Germinal center (tissue), 1 donor: Measurements from ENCODE around the gene POLR2M.

Experiments
- DNase-seq: peaks from one replicate; pipeline ENCODE4 v3.0.0; 2012; ENCODE audit warnings: mixed read lengths, low spot score

Gene POLR2M

DNA sequence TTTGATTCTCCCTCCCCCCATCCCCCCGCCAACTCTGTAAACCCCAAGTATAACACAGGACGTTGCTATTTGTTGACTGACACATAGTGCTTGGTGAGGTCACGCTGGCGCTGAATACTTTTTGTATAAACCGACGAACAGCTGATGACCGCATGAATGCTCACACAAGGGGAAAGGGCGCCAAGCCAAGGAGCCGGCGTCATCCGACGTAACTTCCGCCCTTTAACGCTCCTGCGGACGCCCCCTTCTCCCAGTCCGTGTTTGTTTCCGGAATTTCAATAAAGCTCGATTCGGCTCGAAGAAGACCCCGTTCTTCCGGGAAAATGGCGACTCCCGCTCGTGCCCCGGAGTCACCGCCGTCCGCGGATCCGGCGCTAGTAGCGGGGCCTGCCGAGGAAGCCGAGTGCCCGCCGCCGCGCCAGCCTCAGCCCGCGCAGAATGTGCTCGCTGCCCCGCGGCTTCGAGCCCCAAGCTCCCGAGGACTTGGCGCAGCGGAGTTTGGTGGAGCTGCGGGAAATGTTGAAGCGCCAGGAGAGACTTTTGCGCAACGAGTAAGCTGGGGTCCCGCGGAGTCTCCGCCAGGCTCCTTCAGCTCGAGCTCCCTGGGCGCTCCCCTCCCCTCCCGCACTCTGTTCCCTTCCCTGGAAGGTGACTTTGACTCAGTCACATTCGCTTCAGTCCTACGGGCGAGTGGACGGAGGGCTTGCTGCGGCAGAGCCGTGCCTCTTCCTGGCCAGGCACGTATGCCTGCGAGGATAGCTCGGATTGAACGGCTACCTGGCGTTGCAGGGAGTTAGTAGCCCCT is at the start of gene POLR2M:
Gene POLR2M (plus strand): TSS at position 310 of the 805 bp plus-strand sequence. CDS start 129 bp downstream, at position 439.
- peak; percentile 83 for DNase-seq

DNA sequence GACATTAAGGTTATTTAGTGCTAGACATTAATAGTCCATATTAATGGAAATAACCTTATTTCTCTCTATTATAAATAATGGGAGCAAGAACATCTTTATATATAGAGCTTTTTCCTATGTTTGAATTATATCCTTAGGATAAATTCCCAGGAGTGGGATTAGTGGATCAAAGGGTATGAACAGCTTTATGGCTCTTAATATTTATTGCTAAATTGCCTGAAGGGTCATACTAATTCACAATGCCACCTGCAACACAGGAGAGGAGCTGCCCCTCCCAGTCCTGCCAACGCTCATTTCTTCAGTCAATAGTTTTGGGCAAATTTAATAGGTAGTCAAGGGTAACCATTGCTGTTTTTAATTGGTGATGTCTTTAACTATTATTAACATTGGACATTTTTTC is 48.9 kb upstream of the POLR2M start:
- DNase-seq = no peak

DNA sequence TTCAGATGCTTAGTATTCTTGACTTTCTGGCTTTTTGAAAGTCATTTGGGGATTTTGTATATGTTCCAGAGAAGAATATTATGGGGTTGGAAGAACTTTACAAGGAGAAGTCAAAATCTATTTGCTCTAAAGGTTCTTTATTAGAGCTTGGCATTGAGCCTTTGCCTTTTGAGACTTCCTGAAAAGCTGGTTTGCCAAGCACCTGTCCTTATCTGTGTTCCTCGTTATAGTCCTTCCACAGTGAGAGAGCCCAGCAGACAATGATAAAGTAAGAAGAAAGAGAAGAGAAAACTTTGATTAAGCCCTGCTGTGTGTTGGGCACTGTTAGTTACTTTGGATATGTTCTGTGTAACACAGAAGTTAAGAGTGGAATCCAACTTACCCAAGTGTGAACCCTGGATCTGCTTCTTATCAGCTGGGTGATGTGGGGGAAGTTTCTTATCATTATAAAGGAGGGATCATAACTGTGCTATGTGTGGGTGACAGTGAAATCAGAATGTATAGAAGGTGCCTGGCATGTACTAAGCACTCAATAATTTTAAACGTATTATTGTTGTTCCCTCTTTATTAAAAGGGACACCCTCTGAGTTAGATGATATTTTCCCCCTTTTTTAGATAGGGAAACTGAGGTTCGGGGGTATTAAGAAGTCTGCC is 44.3 kb upstream of the POLR2M start:
- DNase-seq = no peak

DNA sequence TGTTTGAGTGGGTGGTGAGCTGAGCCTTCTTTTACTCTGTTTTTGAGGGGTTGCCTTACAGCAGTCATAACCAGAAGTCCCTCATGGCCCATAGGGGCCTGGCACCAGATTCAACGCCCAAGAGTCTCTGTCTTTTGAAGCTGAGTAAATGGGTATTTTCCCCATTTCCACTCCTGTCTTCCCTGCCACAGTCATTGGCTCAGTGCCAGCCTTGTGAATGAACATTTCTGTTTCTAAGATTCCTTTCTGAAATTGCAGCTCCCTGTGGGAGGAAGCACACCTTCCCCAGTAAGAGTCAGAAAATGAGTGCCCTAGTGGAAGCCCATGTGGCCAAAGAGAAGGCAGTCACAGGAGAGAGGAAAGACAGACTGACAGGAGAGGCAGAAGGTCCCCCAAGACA is 43.7 kb upstream of the POLR2M start:
- no peak for DNase-seq

DNA sequence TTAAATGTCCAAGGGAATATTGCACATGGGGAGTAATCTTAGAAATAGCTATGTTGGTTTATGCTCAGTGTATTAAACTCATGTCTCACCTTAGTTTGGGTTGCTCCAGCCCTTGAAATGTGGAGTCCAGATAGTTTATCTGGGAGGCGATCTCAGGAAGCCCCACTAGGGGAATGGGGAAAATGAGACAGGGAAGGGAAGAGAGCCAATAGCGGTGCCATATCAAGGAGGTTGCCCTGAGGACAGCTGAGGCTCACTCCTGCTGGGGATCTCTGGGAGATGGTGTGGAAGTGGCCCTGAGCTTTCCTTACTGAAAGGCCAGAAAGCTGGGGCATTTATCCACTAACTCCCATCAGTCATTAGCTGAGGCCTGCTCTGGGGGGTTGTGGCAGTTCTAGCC is 43.3 kb upstream of the POLR2M start:
- no peak for DNase-seq

DNA sequence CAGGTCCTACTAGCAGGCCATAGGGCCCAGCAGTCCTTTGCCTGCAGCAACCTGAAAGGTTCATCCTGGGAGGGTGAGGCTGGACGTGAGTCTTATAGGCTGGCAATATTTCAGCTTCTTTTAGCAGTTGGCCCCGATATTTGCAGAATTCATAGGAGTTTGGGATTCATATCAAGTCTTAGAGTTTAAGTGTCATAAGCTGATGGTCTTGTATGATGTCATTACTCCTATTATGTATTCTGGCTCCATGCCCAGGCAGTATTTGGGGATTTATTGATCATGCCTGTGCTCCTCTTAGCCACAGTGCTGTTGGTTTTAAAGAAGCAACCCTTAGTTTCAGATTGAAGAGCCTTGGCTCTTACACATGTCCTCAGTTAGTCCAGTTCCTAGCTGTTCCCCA is 41.3 kb upstream of the POLR2M start:
- DNase-seq = no peak

DNA sequence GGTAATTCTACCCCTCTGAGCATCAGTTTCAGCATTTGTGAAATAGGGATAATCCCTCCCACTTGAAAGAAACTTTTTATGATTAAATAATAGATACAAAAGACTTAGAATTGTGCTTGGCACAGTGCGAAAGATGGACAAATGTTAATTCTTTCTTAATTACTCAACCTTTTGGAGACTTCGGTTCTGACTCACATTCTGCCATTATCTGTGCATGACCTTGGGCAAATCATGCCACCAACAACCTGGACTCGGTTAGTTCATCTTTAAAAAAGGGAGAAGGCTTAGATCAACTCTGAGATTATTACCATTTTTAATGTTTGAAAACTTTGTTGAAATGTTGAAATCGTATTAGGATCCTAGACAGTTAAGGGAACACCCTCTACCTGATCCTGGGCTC is 40.6 kb upstream of the POLR2M start:
- DNase-seq = no peak

DNA sequence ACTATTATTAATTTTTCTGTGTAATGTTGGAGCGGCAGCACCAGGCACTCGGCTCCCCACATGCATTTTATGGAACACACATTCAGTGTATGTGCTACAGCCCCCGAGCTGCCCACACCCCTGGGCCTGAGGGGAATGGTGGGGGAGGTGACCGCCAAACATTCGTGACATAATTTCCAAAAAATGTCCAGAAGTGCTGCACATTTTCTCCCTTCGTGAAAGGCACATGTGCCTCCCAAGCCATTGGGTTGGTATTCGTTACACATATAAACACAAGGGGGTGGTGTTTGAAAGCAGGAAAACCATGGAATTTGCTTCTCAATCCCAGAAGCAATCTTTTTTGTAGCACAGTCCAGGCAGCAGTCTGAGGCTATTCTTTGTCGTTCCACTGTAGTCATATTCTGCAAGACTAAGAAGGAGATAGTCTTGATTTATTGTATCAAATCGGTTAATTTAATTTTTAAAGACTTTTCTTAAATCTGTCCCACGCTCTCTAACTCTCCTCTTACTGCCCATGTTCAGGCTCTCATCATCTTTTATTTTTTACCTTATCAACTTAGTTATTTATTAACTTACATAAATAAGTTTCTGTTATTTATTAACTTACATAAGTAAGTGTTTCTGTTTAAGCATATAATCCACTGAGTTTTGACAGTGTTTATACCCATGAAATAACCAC is 39.2 kb upstream of the POLR2M start:
- DNase-seq = no peak

DNA sequence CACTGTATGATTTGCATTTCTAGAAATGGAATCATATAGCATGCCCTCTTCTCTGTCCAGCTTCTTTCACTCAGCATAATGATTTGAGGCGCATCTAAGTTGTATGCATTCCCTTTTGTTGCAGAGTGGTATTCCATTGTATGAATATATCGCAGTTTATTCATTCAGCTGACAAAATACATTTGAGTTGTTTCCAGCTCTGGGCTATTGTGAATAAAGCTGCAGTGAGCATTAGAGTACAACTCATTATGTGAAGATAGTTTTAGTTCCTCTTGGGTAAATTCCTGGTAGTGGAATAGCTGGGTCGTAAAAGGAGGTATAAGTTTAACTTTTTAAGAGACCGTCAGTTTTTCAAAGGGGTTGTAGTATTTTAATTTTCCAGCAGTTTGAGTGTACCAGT is 38.5 kb upstream of the POLR2M start:
- no peak for DNase-seq

DNA sequence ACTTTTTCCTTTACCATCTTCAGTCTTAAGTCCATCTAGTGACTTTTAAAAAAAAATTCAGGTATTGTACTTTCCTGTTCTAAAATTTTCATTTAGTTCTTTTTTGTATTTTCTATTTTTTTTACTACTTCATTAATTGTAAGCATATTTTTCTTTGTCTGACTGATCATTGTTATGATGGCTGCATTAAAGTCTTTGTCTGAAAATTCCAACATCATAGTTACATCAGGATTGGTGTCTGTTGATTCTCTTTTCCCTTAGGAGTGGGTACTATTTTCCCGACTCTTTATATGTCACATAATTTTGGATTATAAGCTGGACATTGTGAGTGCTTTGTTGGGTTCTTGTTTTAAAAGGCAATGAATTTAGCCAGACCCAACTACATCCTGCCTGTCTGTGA is 34.9 kb upstream of the POLR2M start:
- no peak for DNase-seq

DNA sequence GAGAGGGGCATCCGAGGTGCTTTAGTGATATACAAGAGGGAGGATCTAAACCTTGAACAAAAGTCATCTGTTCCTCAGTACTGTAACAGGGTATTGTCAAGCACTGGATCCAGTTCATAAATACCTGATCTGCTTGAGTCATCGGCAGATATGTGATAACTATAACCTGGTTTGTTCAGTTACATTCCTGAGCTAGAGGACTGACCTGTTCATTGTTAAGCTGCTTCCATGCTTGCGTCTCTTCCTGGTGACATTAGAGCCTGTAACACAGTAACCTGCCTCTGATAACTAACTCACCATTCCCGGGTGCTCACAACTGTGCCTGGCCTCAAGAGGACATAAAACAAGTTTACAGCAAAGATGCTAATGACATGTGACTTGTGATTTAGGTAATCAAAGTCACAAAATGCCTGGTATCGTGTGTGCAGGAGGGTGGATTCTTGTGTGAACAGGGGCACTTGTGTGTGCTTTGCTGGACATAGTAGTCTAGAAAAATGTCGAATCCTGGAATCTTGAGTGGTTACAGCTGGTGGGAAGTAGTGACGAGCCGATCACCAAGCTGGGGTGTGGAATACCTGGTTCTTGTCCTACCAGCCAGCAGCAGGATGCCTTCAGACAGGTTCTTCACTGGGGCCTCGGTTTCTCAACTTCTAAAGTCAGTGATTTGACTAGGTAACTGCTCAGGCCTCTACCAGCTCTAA is 30.9 kb upstream of the POLR2M start:
- no peak for DNase-seq

DNA sequence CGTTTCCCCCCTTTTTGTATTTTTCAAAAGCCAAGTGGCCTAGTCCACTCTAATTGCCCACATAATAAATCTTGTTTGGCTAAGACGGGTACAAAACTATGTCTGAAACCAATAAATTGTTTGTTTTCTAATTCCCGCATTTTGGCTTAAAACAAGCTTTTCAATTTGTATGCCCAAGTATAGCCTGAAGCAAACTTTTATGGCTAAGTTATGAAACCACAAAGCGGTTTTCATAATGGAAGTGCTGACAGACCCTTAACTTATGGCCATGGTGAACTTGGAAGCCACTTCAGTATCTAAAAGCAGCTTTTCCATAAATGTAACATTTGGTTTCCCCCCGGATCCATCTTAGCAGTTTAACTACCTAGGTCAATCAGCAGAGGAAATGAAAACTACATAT is 29.9 kb upstream of the POLR2M start:
- DNase-seq = no peak

DNA sequence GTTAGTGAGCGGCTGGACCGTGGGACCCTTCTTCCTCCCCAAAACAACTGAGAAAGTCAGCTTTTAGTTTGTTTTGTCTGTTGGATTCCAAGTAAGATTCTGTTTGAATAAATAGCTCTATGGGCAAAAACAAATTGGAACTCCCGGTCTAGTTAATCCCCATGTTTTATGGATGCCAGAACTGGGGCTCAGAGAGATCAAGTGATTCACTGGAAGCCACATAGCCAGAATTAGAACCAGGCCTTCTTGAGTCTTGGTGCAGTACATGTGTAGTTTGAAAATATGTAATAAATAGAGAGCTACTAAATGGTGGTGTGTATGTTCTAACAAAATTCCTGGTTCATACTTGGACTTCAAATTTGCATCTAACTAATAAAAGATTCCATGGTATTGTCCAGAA is 29.3 kb upstream of the POLR2M start:
- no peak for DNase-seq

DNA sequence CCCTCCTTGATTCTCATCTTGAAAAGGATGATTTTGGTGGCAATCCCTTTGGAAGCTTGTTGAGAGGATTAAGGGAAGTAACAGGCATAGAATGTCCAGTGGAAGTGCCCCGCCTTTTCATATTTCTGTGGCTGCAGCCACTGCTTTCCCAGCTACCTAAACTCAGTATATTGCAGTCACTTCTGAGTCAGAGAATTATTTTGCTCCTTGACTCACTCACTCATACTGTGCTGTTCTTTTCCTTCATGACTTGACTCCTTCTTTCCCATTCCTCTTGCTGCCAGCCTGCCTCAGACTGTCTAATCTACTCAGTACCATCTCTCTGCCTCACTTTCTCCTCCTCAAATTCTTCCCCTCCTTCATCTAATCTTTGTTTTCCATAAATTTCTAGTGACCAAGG is 26.5 kb upstream of the POLR2M start:
- DNase-seq = no peak

DNA sequence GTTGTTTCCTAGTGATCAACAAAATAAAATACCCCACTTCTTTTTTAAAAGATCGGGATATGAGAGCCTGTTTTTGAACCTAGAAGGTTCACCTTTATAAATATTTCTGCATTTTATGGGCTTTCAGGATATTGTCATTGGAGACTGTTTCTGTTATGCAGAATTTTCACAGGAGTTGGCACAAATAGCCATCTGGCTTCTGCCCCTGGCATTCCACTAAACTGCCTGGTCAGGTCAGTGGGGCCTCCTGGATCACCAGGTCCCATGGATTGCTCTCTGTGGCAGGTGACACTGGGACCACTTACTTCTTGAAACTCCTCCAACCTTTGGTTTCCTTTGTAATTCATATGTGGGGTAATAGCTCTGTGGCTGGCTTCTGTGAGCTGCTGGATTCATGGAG is 25.5 kb upstream of the POLR2M start:
- DNase-seq = no peak

DNA sequence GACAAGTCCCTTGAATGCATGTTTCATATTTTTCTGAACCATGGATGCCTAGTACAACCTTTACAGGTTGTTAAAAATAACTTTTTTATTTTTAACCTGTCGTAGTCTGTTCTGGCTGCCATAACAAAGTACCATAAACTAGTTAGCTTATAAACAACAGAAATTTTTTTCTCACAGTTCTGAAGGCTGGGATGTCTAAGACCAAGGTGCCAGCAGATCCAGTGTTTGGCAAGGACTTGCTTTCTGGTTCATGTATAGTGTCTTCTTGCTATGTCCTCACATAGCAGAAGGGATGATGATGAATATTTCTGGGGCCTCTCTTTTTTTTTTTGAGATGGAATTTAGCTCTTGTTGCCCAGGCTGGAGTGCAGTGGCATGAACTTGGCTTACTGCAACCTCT is 23.0 kb upstream of the POLR2M start:
- no peak for DNase-seq

DNA sequence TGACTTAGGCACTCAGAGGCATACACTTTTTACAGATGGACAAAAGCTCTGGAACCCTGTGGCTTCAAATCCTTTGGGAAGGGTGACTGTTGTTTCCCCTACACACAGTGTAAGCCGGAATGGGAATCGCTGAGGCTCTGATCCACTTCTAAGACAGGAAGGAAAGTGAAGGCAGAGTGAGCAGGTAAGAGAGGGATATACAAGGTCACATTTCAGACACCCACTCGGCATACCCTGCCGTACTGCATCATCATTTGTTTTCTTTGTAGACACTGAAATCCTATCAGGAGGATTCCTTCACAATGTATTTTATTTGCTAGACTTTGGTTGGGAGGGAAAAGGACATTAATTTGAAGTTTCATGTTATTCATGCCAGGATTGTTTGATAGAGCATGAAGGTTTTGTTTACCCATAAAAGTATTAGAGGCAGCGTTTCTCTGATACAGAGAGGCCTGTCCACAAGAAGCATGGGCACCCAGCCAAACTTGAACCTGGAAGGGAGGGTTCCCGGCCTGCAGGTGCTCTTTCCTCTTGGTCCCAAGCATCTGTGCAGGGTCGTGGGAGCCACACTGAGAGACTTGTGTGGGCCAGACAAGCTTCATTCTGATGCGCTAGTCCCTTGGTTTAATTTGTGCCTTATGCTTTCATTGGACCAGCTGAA is 21.9 kb upstream of the POLR2M start:
- DNase-seq = no peak

DNA sequence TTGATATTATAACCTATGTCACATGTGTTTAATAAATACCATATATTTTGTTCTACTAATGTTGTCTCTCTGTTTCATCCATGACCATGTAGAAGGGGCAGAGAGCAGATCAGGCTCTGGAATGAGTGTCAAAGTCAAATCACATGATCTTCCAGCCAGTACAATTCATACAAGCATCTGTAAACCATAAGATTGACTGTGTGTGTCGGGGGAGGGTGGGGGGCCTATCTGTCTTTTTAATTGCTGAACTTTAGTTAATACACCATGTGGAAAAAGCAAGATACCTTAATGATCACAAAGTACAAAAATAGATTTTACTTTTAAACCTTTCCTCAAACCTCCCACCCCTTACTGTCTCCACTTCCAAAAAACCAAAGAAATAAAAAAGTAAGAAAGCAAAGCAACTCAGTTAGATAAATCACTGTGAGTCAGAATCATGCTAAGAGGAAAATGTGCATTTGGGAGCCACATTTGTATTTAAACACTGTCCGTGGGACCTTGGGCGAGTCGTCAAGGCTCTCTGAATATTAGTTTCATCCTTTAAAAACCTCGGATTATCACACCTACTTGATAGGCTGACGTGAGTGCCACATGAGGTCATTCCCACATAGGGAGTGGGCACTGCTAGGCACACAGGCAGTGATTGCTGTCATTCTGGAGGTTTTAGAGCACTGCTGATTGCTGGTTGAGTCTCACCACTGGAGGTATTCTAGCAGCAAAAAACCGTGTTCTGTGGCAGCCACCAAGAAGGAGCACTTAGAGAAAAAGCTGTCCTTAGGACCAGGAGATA is 21.0 kb upstream of the POLR2M start:
- no peak for DNase-seq

DNA sequence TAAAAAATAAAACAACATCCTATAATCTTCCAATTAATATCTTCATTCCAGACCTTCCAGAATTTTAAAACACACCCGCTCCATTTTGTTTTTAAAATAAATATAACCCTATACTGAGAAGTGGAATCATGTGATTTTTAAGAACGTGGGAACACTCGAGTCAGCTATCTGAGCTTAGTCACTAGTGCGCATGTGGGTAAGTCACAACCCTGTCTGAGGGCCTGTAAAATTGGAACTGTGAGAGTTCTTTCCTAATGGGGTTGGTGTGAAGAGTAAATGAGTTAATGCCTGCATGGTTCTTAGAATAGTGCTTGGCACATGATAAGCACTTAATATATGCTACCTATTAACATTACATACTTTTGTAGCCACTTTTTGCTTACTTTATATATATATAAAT is 19.9 kb upstream of the POLR2M start:
- no peak for DNase-seq

DNA sequence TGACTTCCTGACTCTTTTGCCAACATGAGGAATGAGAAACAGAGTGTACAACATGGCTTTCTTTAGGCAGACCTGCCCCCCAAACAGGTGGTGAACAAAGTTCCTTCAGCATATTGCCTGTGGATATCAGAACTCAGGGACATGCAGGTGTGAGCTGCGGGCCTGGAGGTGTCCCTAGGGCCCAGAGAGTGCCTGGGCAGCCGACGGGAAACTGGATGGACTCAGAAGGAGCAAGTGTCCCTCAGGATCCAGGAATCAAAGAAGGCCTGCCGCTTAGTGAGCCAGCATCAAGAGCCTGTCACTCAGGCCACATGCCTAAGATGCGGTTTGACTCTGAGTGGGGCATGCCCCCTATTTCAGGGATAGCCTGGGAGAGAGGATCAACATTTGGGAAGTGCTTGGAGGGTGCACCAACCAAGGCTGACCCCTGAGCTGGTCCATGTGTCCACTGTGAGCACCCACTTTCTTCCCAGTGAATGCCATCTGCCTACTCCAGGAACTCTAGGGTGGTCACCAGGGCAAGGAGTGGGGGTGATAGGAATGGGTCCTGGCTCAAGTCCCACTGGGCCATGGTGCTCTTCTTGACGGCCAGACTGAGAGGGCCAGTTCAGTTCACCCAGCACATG is 16.1 kb upstream of the POLR2M start:
- DNase-seq = no peak

DNA sequence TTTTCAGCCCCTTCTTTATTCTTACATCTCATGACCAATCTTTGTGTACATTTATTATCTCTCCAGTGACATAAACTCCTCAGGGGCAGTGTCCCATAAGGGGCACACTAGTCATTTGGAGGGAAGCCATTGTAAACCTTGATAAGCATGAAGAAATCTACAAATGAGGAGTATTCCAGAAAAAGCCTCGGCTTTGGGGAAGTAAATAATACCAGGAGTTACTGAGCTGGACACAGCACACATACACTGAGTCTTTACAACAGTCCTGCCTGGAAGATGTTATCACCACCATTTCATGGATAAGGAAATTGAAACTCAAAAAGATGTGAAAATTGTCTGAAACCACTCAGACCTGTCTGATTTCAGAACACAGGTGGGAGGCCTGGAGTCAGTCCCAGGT is 15.4 kb upstream of the POLR2M start:
- no peak for DNase-seq
